GM18867 (cell line): ENCODE results near the gene ZWILCH.
"Not testable (repeated sequence)": the region's sequence is repeated elsewhere in the genome, so short reads cannot be mapped to it uniquely, and the experiment has no call there.

Experiments used
- ATAC-seq: cut with Tn5 transposase; IDR thresholded peaks from one replicate; pipeline ENCODE4 v1.9.1; 2021; ENCODE audit warnings: mild to moderate bottlenecking, moderate library complexity; ENCODE audit not compliant: unreplicated experiment

The ZWILCH gene

GRCh38 chr15:66504563-66505429 lies at the start of gene ZWILCH, which contains the start of gene RPL4:
Gene ZWILCH (plus strand): TSS chr15:66505326. CDS start chr15:66505339, 13 bp downstream.
Gene RPL4 (minus strand): TSS chr15:66504855. CDS start chr15:66504790, 65 bp downstream.
- peak; percentile 75 for ATAC-seq

GRCh38 chr15:66456211-66456610 lies 48.9 kb upstream of the ZWILCH start:
- no peak for ATAC-seq

- no peak for ATAC-seq
These were observed 45.1 kb upstream of the ZWILCH start for GRCh38 chr15:66459818-66460615.

- not testable (repeated sequence) for ATAC-seq
These were observed 43.8 kb upstream of the ZWILCH start for GRCh38 chr15:66461294-66461693.

- ATAC-seq = no peak
These were observed 43.2 kb upstream of the ZWILCH start for GRCh38 chr15:66461917-66462316.

DNA sequence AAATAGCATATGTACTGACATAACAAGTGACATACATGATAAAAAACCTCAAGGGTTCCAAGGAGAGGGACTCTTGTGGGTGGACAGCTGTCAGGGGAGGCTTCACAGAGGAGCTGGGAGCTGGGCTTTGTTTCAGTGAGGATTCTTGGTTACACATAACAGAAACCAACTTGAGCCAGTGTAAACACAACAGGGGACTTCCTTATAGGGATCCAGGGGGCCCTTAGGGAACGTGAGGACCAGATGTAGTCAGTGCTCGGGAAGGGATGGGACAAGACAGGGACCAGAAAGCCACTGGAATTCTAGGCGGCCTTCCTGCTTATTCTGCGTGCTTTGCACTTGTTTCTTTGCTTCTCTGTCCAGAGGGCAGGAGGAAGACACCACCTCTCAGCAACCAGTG lies 42.5 kb upstream of the ZWILCH start:
- ATAC-seq = no peak

GRCh38 chr15:66465294-66465693 lies 39.8 kb upstream of the ZWILCH start:
- ATAC-seq = not testable (repeated sequence)

- not testable (repeated sequence) for ATAC-seq
These were observed 37.7 kb upstream of the ZWILCH start for GRCh38 chr15:66467162-66468040.

GRCh38 chr15:66470825-66471224 lies 34.3 kb upstream of the ZWILCH start:
- not testable (repeated sequence) for ATAC-seq

DNA sequence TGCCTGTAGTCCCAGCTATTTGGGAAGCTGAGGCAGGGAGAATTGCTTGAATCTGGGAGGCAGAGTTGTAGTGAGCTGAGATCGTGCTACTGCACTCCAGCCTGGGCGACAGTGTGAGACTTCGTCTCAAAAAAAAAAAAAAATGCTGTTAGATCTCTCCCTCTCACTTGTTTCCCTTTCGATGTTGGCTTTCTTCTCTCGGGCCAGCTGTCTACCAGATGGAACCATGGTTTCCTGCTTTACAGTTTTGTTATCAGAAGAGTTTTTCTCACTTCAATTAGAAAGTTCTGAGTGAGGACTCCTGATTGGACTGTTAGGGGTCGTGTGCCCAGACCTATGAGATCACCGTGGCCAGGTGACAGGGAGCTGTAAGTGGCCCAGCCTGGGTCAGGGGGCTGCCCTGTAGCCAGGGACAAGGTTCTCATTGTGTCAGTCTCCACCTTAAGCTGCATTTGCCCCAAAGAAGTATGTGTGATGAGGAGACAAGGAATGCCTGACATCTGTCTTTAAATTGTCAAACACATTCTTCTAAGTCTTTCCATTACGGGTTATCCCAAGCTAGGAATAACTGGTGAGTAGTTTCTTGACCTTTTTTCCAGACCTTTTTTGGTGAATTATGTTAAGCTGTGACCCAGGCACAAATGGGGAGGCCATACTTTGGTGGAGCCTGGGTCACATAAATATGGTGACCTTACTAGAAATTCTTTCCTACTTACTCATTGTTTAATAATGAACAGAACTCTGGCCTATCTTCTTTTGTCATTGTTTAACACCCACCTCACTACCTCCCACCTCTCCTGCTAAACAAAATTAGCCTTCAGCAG lies 32.7 kb upstream of the ZWILCH start:
- ATAC-seq = peak; percentile 78

DNA sequence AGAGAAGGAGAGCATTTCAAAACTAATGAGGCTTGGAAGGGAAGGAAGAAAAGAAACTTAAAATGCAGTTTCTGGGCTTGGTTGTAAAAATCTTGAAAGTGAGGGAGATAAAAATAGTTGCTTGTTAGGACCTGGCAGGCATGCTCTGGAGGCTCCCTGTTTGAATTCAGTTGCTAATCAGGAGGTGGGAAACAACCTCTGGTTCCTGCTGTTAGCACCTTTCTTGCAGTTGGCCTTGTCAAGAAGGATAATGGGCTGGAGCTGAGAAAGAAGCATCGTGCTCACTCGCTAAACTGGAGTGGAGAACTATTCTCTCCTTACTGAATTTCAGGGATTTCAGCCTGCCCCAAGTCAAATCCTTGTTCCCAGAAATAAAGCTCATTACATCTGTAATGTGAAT lies 31.0 kb upstream of the ZWILCH start:
- ATAC-seq = no peak

DNA sequence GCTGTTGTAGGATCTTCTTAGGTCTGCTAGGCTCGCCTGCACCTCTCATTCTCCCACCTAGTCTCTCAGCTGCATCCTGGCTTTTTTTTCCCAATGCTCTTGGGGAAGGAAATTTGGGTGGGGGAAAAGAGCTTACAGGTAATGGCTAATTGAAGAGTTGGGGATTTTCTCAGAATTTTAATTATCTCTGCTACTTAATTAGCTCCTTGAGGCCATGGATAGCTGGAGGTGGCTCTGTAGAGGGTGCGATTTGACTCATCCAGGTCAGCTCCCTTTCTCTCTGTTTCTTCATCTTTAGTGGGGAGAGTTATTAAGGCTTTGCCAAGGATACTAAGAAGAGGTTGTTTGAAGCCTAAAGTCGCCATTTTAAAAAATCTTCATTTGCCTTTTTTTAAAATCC lies 30.2 kb upstream of the ZWILCH start:
- no peak for ATAC-seq

- ATAC-seq = no peak
These were observed 28.6 kb upstream of the ZWILCH start for GRCh38 chr15:66476535-66476934.

- no peak for ATAC-seq
These were observed 28.1 kb upstream of the ZWILCH start for GRCh38 chr15:66477011-66477410.

GRCh38 chr15:66480267-66480666 lies 24.9 kb upstream of the ZWILCH start:
- no peak for ATAC-seq

GRCh38 chr15:66481107-66481856 lies 23.8 kb upstream of the ZWILCH start:
- ATAC-seq = no peak

GRCh38 chr15:66482539-66482938 lies 22.6 kb upstream of the ZWILCH start:
- no peak for ATAC-seq

DNA sequence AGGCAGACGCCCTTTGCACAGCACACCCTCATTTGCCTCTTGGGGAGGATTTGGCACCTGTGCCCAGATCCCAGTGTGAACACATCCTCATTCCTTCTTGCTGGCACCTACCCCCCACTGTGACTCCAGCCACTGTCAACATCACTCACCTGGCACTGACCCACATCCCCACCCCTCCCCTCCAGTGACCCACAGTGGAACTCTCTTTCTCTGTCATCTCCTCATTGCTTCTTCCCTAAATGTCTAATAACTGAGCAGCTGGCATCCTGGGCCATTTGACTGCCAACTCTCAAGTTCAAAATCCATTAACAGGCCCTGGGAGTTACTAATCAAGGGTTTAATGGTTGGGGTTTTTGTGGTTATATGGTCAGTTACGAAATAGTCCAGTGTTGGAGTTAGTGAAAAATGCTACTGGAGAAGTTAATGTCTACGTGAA lies 22.0 kb upstream of the ZWILCH start:
- ATAC-seq = no peak

DNA sequence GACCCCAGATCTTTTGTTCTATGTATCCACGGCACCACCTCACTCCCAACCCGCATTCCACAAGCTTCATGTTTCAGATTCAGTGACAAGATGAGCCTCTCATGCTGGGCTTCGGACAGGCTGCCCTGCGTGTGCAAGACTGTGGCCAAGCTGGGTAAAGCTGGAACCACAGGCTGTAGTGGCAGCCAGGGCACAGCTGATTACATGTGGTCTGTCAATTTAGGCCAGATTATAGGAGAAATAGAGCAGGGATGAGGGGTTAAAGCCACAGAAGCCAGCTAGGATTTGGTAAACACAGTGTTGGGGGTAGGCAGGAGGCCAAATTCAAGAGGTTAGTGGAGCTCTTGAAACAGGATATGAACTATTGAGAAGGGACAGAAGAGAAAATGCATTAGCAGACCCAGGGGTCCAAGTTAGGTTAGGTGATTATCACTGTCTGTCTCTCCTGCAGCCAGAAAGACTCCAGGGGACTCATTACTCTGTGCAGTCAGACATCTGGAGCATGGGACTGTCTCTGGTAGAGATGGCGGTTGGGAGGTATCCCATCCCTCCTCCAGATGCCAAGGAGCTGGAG lies 20.5 kb upstream of the ZWILCH start:
- ATAC-seq = no peak
